ENCODE measurements around the gene CARD14.
A peak's percentile ranks its signal among the peaks of the same experiment; 100 is the strongest.

The CARD14 gene

DNA sequence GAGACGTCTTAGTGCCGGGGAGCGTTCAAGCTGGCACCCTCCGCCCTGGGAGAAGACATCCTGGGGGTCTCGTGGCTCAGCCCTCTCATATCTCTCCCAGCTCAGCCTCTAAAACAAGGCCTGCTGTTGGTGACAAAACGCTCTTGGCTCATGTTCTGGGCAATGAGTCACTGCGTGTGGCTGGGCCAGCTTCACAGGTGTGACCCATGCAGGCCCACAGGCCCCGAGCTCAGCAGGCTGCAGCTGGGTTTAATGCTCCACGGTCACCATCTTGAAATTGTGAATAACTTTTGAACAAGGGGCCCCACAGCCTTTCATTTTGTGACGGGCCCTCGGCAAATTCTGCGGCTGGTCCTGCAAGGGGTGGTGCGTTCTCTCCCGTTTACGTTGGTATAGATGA lies 46.0 kb upstream of the CARD14 start:
- Histone ChIP-seq H3K27me3 (ENCODE audit: insufficient read depth, low read length, poor library complexity, severe bottlenecking) (no peaks in the 10 kb centered on the region), H3K9me2 (replicated peaks; ENCODE audit: low read depth, low read length) (no peaks in the 10 kb centered on the region), H3F3A (ENCODE audit: low read depth) (no peaks in the 10 kb centered on the region), H3K9me3 (ENCODE audit: insufficient read depth, low read depth, low read length) (no peaks in the 10 kb centered on the region), H3K79me2 (ENCODE audit: insufficient read depth, low read length) (no peaks in the 10 kb centered on the region), H2AFZ (ENCODE audit: low read length) (peak overlapping the region; percentile 49; the same call in 1 of the 2 replicates), H3K4me2 (ENCODE audit: low read depth, low read length, poor library complexity, severe bottlenecking) (no peak overlapping the region), H3K4me1 (ENCODE audit: insufficient read depth, low read length, poor library complexity, severe bottlenecking) (no peaks in the 10 kb centered on the region), H3K9ac (ENCODE audit: low read depth, low read length, poor library complexity, severe bottlenecking) (no peak overlapping the region), H4K20me1 (ENCODE audit: insufficient read depth, low read length, poor library complexity, severe bottlenecking) (no peaks in the 10 kb centered on the region), H3K4me3 (ENCODE audit: low read length, poor library complexity, severe bottlenecking) (no peak overlapping the region), H3K36me3 (ENCODE audit: insufficient read depth, low read length) (no peaks in the 10 kb centered on the region)
- TF ChIP-seq, protein P1, sequence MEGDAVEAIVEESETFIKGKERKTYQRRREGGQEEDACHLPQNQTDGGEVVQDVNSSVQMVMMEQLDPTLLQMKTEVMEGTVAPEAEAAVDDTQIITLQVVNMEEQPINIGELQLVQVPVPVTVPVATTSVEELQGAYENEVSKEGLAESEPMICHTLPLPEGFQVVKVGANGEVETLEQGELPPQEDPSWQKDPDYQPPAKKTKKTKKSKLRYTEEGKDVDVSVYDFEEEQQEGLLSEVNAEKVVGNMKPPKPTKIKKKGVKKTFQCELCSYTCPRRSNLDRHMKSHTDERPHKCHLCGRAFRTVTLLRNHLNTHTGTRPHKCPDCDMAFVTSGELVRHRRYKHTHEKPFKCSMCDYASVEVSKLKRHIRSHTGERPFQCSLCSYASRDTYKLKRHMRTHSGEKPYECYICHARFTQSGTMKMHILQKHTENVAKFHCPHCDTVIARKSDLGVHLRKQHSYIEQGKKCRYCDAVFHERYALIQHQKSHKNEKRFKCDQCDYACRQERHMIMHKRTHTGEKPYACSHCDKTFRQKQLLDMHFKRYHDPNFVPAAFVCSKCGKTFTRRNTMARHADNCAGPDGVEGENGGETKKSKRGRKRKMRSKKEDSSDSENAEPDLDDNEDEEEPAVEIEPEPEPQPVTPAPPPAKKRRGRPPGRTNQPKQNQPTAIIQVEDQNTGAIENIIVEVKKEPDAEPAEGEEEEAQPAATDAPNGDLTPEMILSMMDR (conservative IDR thresholded peaks at IDR 0.05; ENCODE audit: low read length), result no peak
- no peak for TF ChIP-seq EZH2phosphoT487 (IDR thresholded peaks at IDR 0.05; ENCODE audit: borderline replicate concordance)

DNA sequence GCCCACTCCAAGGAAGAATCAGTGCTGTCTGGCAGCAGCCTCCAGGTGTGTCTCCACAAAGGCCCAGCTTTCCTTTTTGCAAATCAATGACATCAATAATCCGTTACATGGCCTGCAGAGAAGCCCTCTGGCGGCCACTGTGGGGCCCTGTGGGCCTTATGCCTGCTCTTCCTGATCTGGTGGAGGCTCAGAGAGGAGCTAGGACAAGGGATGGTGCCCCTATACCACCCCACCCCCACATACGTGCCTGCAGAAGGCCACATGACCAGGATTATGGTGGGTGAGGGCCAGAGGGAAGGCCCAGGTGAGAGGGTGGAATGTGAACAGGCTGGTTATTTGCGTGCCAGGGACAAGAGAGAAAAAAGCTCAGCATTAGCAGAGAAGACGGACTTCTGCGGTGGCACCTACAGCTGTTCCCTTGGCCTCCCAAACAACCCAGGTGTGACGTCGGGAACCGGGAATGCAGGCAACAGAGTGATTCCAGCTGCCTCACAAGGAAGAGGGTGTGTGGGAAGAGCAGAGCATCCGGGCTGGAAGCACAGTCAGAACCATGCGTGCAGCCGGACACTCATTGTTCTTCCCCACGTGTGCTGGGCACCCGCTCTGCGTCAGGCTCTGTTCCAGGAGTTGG lies 45.4 kb upstream of the CARD14 start:
- Histone ChIP-seq H3K36me3 (ENCODE audit: insufficient read depth, low read length) (no peaks in the 10 kb centered on the region), H3K4me1 (ENCODE audit: insufficient read depth, low read length, poor library complexity, severe bottlenecking) (no peaks in the 10 kb centered on the region), H4K20me1 (ENCODE audit: insufficient read depth, low read length, poor library complexity, severe bottlenecking) (no peaks in the 10 kb centered on the region), H3F3A (ENCODE audit: low read depth) (no peaks in the 10 kb centered on the region), H3K79me2 (ENCODE audit: insufficient read depth, low read length) (no peaks in the 10 kb centered on the region), H3K9ac (ENCODE audit: low read depth, low read length, poor library complexity, severe bottlenecking) (no peak overlapping the region), H3K4me2 (ENCODE audit: low read depth, low read length, poor library complexity, severe bottlenecking) (no peak overlapping the region), H2AFZ (ENCODE audit: low read length) (peak overlapping the region; percentile 49; the same call in 1 of the 2 replicates), H3K9me3 (ENCODE audit: insufficient read depth, low read depth, low read length) (no peaks in the 10 kb centered on the region), H3K4me3 (ENCODE audit: low read length, poor library complexity, severe bottlenecking) (no peak overlapping the region), H3K27me3 (ENCODE audit: insufficient read depth, low read length, poor library complexity, severe bottlenecking) (no peaks in the 10 kb centered on the region), H3K9me2 (replicated peaks; ENCODE audit: low read depth, low read length) (no peaks in the 10 kb centered on the region)
- TF ChIP-seq, protein P1 (conservative IDR thresholded peaks at IDR 0.05; ENCODE audit: low read length), result peak; percentile 58
- TF ChIP-seq EZH2phosphoT487 (IDR thresholded peaks at IDR 0.05; ENCODE audit: borderline replicate concordance), result no peak

DNA sequence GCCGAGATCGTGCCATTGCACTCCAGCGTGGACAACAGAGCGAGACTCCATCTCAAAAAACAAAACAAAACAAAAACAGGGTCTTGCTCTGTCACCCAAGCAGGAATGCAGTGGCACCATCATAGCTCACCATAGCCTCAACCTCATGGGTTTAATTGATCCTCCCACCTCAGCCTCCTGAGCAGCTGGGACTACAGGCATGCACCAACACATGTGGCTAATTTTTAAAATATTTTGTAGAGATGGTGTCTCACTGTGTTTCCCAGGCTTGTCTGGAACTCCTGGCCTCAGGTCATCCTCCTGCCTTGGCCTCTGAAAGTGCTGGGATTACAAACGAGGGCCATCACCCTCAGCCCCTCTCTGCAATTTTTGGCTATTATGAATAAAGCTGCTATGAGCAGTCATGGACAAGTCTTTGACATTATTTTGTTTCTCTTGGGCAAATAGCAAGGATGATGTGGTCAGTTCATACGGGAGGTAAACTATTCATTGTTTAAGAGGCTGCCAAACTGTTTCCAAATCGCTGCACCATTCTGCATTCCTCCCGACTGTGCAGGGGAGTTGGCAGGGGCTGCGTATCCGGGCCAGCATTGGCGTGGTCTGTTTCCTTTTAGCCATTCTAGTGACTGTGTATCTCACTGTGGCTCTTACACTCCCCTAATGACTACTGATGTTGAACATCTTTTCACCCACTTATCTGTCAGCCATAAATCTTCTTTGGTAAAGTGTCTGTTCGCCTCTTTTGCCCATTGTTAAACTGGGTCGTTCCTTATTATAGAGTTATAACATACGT lies 44.0 kb upstream of the CARD14 start:
- Histone ChIP-seq H3K36me3 (ENCODE audit: insufficient read depth, low read length) (no peaks in the 10 kb centered on the region), H3F3A (ENCODE audit: low read depth) (no peaks in the 10 kb centered on the region), H4K20me1 (ENCODE audit: insufficient read depth, low read length, poor library complexity, severe bottlenecking) (no peaks in the 10 kb centered on the region), H3K79me2 (ENCODE audit: insufficient read depth, low read length) (no peaks in the 10 kb centered on the region), H3K9me3 (ENCODE audit: insufficient read depth, low read depth, low read length) (no peaks in the 10 kb centered on the region), H3K27me3 (ENCODE audit: insufficient read depth, low read length, poor library complexity, severe bottlenecking) (no peaks in the 10 kb centered on the region), H2AFZ (ENCODE audit: low read length) (no peak overlapping the region), H3K9me2 (replicated peaks; ENCODE audit: low read depth, low read length) (no peaks in the 10 kb centered on the region), H3K4me2 (ENCODE audit: low read depth, low read length, poor library complexity, severe bottlenecking) (no peak overlapping the region), H3K9ac (ENCODE audit: low read depth, low read length, poor library complexity, severe bottlenecking) (no peak overlapping the region), H3K4me1 (ENCODE audit: insufficient read depth, low read length, poor library complexity, severe bottlenecking) (no peaks in the 10 kb centered on the region), H3K4me3 (ENCODE audit: low read length, poor library complexity, severe bottlenecking) (no peak overlapping the region)
- TF ChIP-seq, protein P1 (conservative IDR thresholded peaks at IDR 0.05; ENCODE audit: low read length), result no peak
- no peak for TF ChIP-seq EZH2phosphoT487 (IDR thresholded peaks at IDR 0.05; ENCODE audit: borderline replicate concordance)
